Ovary (tissue), 9 donors: ENCODE results near the gene HYKK. TPM values are rescaled to one million over a fixed set of nuclear protein-coding genes. Genes with fewer than 3 reads are reported as not detected.

ENCODE experiments used
- DNase-seq, 5 donors: peaks; one replicate each; pipeline ENCODE4 v3.0.0-alpha.2; 2019 to 2020
- H3K27ac ChIP-seq, 2 donors: fragments of 200-600 bp; one replicate each; pipeline versions ENCODE4 v1.5.1 to v1.8.0; 2019 to 2022
- H3K27me3 ChIP-seq: fragments of 200-600 bp; one replicate; pipeline ENCODE4 v1.8.0; 2022
- H3K36me3 ChIP-seq: fragments of 200-600 bp; sonication (generic); one replicate; pipeline ENCODE4 v1.5.1; 2019
- H3K4me1 ChIP-seq: one replicate; pipeline ENCODE4 v1.8.1; 2013; ENCODE audit warnings: mild to moderate bottlenecking, moderate library complexity; ENCODE audit not compliant: insufficient read depth
- H3K4me3 ChIP-seq: fragments of 200-600 bp; sonication (generic); one replicate; pipeline ENCODE4 v1.5.1; 2017
- H3K9me3 ChIP-seq, 2 donors: fragments of 200-600 bp in 1 of 2; sonication (generic) in 1 of 2; one replicate each; pipeline versions ENCODE4 v1.5.1 to v1.8.1; 2013 to 2019; ENCODE audit warnings: mild to moderate bottlenecking in 1 of 2, moderate library complexity in 1 of 2
- EP300 ChIP-seq: sonication (generic); formaldehyde crosslinking; IDR thresholded peaks from one replicate; pipeline ENCODE4 v1.6.1; 2017; ENCODE audit warnings: antibody characterized with exemption
- POLR2A ChIP-seq: fragments of 450-650 bp; IDR thresholded peaks from one replicate; pipeline ENCODE4 v1.6.1; 2017; ENCODE audit warnings: antibody characterized with exemption, mild to moderate bottlenecking, moderate library complexity
- WGBS, 3 donors: extraction: QIAGEN DNeasy Blood & Tissue Kit in 1 of 3; methylation state at CpG; one replicate each; pipeline versions ENCODE4 v1.1.5 to v1.1.7; 2013 to 2017; 5-methylcytosine and 5-hydroxymethylcytosine counted together
- intact Hi-C, 4 donors: fragments of 100-400 bp; cut with DNase I; formaldehyde crosslinking; loops; one replicate each; pipeline versions ENCODE4 v1.11.0 to v1.15.1; 2022 to 2023
- polyA plus RNA-seq, 2 donors: library from polyadenylated mRNA; stranded (reverse); fragments of 200-250 nt in 1 of 2; fragments of 350-450 nt in 1 of 2; fragmentation: Illumina TruSeq in 1 of 2; extraction: RNeasy Lipid Tissue Mini Kit (QIAGEN cat#74804) in 1 of 2; gene quantifications; one replicate each; pipeline ENCODE4 v1.2.3, GENCODE V29; 2013 to 2014
- total RNA-seq, 7 donors: library from RNA; depleted of rRNA in 2 of 7; stranded (reverse); fragments of >200 nt in 2 of 7; fragmentation: NEBNext Ultra II Directional in 3 of 7; extraction: Animal tissue kit (Norgen Biotek cat#: 25700) in 3 of 7; gene quantifications; one replicate each; pipeline versions ENCODE4 v1.1.0 to v1.2.4, GENCODE V29; 2016 to 2023
- TF ChIP-seq, protein P1 (sequence below), 3 donors: fragments of 450-650 bp in 2 of 3; fragments of 200-600 bp in 1 of 3; IDR thresholded peaks; one replicate each; pipeline versions ENCODE4 v1.5.1 to v1.8.0; 2016 to 2022; ENCODE audit warnings: antibody characterized with exemption in 3 of 3, mild to moderate bottlenecking in 1 of 3
- donor health status: DM: no; HTN: no; CAD: no; lungs with moderate emphysema.
- donor health status: DM: no; HTN: no; CAD: no.
- donor health status: Bipolar disorder and iron deficiency.
- donor health status: DM: yes; HTN: yes; CAD: no.
- donor health status: DM: no; HTN: no; CAD: no.
- donor health status: DM: yes; HTN: yes; CAD: no.

The HYKK gene
- total and polyA plus RNA-seq, 9 donors = 4.0 to 10.8 (median 8.7) TPM

DNA sequence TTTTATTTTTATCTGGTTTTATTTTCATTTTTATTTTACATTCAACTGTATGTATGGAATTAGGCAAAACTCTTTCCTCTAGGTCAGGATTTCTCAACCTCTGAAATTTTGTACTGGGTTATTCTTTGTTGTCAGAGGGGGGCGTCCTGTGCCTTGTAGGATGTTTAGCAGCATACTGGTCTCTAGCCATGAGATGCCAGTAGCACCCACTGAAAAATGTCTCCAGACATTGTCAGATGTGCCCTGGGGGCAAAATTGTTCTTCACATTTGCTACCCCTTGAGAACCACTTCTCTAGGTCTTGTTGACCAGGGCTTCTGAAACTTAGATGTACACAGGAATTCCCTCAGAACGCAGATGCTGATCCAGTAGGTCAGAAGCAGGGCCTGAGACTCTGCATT is 63.3 kb downstream of the HYKK start:
- no peaks in the 10 kb centered on the region for H3K36me3 ChIP-seq
- intact Hi-C loops = no loop called here
- DNase-seq = no peak
- H3K4me3 ChIP-seq = no peak overlapping the region
- WGBS, 3 donors = 88 to 92% (median 89%) methylated on average over 2 of the region's 2 CpGs
- no peaks in the 10 kb centered on the region for H3K9me3 ChIP-seq
- H3K27me3 ChIP-seq = no peaks in the 10 kb centered on the region
- no peak for TF ChIP-seq POLR2A
- H3K27ac ChIP-seq = no peak overlapping the region
- peaks cover 2% of the 10 kb centered on the region for H3K4me1 ChIP-seq

DNA sequence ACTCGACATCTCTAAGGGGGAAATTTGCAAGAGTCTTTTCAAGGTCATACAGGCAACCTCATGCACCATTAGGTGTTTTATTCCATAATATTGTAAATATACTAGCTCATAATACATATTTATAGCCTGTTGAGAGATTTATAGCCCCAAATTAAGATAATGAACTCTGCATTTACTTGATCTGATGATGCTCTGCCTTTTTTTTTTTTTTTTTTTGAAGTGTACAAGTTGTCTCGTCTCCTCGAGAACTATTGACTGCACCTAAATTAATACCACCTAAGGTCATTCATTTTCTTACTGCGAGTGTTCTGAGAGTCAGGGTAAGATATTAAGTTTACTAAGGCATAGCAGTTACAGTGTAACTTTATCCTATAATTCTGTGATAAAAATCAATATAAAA is 64.0 kb downstream of the HYKK start:
- intact Hi-C loops = no loop called here
- Histone ChIP-seq H3K27ac (no peak overlapping the region), H3K4me1 (no peaks in the 10 kb centered on the region), H3K9me3 (no peaks in the 10 kb centered on the region), H3K4me3 (no peak overlapping the region), H3K36me3 (no peaks in the 10 kb centered on the region), H3K27me3 (no peaks in the 10 kb centered on the region)
- 46 to 61% (median 51%) methylated on average over 4 of the region's 4 CpGs for WGBS, 3 donors
- TF ChIP-seq, protein P1, sequence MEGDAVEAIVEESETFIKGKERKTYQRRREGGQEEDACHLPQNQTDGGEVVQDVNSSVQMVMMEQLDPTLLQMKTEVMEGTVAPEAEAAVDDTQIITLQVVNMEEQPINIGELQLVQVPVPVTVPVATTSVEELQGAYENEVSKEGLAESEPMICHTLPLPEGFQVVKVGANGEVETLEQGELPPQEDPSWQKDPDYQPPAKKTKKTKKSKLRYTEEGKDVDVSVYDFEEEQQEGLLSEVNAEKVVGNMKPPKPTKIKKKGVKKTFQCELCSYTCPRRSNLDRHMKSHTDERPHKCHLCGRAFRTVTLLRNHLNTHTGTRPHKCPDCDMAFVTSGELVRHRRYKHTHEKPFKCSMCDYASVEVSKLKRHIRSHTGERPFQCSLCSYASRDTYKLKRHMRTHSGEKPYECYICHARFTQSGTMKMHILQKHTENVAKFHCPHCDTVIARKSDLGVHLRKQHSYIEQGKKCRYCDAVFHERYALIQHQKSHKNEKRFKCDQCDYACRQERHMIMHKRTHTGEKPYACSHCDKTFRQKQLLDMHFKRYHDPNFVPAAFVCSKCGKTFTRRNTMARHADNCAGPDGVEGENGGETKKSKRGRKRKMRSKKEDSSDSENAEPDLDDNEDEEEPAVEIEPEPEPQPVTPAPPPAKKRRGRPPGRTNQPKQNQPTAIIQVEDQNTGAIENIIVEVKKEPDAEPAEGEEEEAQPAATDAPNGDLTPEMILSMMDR (IDR thresholded peaks at IDR 0.05) = no peak
- no peak for TF ChIP-seq POLR2A
- TF ChIP-seq EP300 = no peak
- DNase-seq = no peak

DNA sequence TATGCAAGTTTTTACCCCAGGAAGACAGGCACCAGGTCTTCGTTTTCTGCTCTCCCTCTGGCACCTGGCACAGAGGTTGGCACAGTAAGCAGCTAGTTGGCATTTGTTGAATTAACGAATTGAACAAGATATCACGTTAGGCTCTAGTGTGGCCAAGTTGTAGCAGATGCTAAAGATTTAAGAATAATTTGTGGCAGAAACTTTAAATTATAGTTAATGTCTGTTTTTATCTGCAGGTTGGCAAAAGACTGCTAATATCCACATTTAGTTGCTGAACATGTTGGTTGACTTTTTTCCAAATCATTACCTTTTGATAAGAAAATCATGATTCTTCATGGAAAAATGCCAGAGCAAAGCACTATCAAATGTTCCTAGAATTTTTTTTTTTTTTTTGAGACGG is 66.0 kb downstream of the HYKK start:
- DNase-seq = no peak
- Histone ChIP-seq H3K27me3 (no peaks in the 10 kb centered on the region), H3K4me1 (no peaks in the 10 kb centered on the region), H3K36me3 (no peaks in the 10 kb centered on the region), H3K9me3 (no peaks in the 10 kb centered on the region), H3K27ac (no peak overlapping the region), H3K4me3 (no peak overlapping the region)
- intact Hi-C loops = no loop called here
- 70 to 87% (median 70%) methylated on average over 4 of the region's 4 CpGs for WGBS, 3 donors
- TF ChIP-seq EP300 = no peak

DNA sequence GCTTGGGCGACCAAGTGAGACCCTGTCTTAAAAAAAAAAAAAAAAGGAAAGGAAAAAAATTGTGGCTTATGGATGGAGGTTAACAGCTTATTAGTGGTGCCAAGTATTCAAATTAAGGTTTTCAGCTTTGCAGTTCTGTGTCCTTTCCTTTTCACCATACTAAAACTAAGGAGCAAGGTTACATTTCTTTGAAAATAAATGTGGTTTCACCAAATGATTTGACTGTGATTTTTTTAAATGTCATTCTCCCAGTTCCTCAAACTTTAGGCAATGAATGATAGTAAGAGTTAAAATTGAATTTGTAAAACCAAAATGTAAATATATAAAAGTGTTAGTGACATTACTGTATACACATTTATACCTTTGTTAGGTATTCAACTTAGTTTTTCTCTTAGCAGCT is 67.6 kb downstream of the HYKK start:
- Histone ChIP-seq H3K9me3 (no peaks in the 10 kb centered on the region), H3K36me3 (no peaks in the 10 kb centered on the region), H3K4me1 (no peaks in the 10 kb centered on the region), H3K27me3 (no peaks in the 10 kb centered on the region), H3K4me3 (no peak overlapping the region), H3K27ac (no peak overlapping the region)
- no peak for DNase-seq
- 91 to 95% (median 93%) methylated on average over 1 of the region's 1 CpG for WGBS, 3 donors
- intact Hi-C loops = no loop called here
- TF ChIP-seq POLR2A = no peak
- no peak for TF ChIP-seq EP300
- TF ChIP-seq, protein P1 (IDR thresholded peaks at IDR 0.05) = no peak

Other genes starting within 250 kb of the HYKK start
- 10 to 100 TPM in 4 of 7 donors, 1 to 10 TPM in 3; 4.9 to 18.0 (median 12.2) TPM for gene DNAJA4, start 243.0 kb upstream of the HYKK start, total RNA-seq
- gene DNAJA4, start 243.0 kb upstream of the HYKK start, polyA plus RNA-seq = 10 to 100 TPM in 1 of 2 donors, 1 to 10 TPM in 1; 7.3 to 23.7 TPM
- gene SKIC8, start 208.0 kb upstream of the HYKK start, total RNA-seq = 10 to 100 TPM; 38.1 to 52.3 (median 43.5) TPM
- gene SKIC8, start 208.0 kb upstream of the HYKK start, polyA plus RNA-seq = 10 to 100 TPM; 51.3 to 63.5 TPM
- gene CRABP1, start 167.2 kb upstream of the HYKK start, total RNA-seq = under 1 TPM in 1 of 7 donors, not detected in 6; 0.56 TPM
- 1 to 10 TPM in 1 of 2 donors, under 1 TPM in 1; 0.40 to 2.7 TPM for gene CRABP1, start 167.2 kb upstream of the HYKK start, polyA plus RNA-seq
- gene IREB2, start 69.4 kb upstream of the HYKK start, total RNA-seq = 10 to 100 TPM; 29.3 to 54.5 (median 51.7) TPM
- gene IREB2, start 69.4 kb upstream of the HYKK start, polyA plus RNA-seq = 10 to 100 TPM; 15.2 to 20.4 TPM
- 100 to 1,000 TPM in 5 of 7 donors, 10 to 100 TPM in 2; 75.4 to 123 (median 106) TPM for gene PSMA4, start 32.9 kb downstream of the HYKK start, total RNA-seq
- gene PSMA4, start 32.9 kb downstream of the HYKK start, polyA plus RNA-seq = 100 to 1,000 TPM; 118 to 125 TPM
- 1 to 10 TPM in 3 of 7 donors, under 1 TPM in 4; 0.42 to 2.2 (median 0.72) TPM for gene CHRNA5, start 57.9 kb downstream of the HYKK start, total RNA-seq
- 1 to 10 TPM in 1 of 2 donors, under 1 TPM in 1; 0.74 to 1.6 TPM for gene CHRNA5, start 57.9 kb downstream of the HYKK start, polyA plus RNA-seq
- gene CHRNA3, start 113.4 kb downstream of the HYKK start, total RNA-seq = not detected
- under 1 TPM; 0.22 to 0.27 TPM for gene CHRNA3, start 113.4 kb downstream of the HYKK start, polyA plus RNA-seq
- under 1 TPM in 2 of 7 donors, not detected in 5; 0.12 to 0.15 TPM for gene CHRNB4, start 133.6 kb downstream of the HYKK start, total RNA-seq
- 1 to 10 TPM in 1 of 2 donors, under 1 TPM in 1; 0.35 to 1.0 TPM for gene CHRNB4, start 133.6 kb downstream of the HYKK start, polyA plus RNA-seq